ENCODE results near the gene HLA-A. TPM values are rescaled to one million over a fixed set of nuclear protein-coding genes. Genes with fewer than 3 reads are reported as not detected.

Gene HLA-A
- total RNA-seq, 4 donors from 2014 or later, result 530 to 1,047 (median 828) TPM

DNA sequence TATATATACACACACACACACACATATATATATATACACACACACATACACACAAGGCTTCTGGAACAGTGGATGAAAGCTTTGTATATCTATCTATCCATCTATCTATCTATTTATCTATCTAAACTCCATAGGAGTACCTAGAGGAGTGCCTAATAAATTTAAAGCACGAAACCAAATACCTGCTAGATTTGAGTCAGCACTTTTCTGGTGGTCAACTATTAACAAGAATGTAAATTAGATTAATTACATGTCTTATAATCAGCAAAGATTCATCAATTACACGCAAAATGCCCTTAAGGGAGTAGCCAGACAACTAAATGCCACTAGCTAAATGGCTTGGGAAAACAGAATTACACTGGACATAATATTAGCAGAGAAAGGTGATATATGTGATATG, 26.6 kb downstream of the HLA-A start:
- TF ChIP-seq, protein P1, sequence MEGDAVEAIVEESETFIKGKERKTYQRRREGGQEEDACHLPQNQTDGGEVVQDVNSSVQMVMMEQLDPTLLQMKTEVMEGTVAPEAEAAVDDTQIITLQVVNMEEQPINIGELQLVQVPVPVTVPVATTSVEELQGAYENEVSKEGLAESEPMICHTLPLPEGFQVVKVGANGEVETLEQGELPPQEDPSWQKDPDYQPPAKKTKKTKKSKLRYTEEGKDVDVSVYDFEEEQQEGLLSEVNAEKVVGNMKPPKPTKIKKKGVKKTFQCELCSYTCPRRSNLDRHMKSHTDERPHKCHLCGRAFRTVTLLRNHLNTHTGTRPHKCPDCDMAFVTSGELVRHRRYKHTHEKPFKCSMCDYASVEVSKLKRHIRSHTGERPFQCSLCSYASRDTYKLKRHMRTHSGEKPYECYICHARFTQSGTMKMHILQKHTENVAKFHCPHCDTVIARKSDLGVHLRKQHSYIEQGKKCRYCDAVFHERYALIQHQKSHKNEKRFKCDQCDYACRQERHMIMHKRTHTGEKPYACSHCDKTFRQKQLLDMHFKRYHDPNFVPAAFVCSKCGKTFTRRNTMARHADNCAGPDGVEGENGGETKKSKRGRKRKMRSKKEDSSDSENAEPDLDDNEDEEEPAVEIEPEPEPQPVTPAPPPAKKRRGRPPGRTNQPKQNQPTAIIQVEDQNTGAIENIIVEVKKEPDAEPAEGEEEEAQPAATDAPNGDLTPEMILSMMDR (IDR thresholded peaks at IDR 0.05), result no peak
- H3K4me3 ChIP-seq (ENCODE audit: low read depth, poor library complexity, severe bottlenecking), result no peak overlapping the region
- 94 to 96% methylated on average over 2 of the region's 2 CpGs for whole genome bisulfite sequencing, 2 donors
- DNase-seq (ENCODE audit: low spot score in 2 of 2), result no peak
- intact Hi-C loops (cut with DNase I; ENCODE audit: low total_unique reads), result no loop called here

DNA sequence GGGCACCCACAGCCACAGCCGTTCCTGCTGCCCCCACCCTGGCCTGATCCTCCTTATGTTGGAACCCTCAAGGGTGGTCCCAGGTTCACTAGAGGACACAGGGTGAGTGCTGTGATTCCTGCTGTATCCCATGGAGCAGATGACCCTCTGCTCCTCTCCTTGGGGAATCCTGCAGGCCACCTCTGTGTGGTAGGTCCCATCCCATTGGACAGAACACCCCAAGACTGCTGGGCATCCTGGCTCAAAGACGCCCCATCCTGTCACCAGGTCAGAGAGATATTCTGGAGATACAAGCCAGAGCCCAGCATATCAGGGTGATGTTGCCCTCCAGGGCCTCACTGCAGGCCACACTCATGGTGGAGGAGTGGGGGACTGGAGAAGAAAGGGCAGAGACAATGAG, 28.4 kb downstream of the HLA-A start:
- TF ChIP-seq, protein P1 (IDR thresholded peaks at IDR 0.05), result no peak
- no peak for TF ChIP-seq POLR2A (IDR thresholded peaks at IDR 0.05)
- 73 to 94% methylated on average over 2 of the region's 2 CpGs for WGBS, 2 donors
- H3K4me3 ChIP-seq (ENCODE audit: low read depth, poor library complexity, severe bottlenecking), result no peak overlapping the region
- DNase-seq (ENCODE audit: low spot score in 2 of 2), result peak in 1 of 2 donors; percentile 60
- intact Hi-C loops (cut with DNase I; ENCODE audit: low total_unique reads), result no loop called here

DNA sequence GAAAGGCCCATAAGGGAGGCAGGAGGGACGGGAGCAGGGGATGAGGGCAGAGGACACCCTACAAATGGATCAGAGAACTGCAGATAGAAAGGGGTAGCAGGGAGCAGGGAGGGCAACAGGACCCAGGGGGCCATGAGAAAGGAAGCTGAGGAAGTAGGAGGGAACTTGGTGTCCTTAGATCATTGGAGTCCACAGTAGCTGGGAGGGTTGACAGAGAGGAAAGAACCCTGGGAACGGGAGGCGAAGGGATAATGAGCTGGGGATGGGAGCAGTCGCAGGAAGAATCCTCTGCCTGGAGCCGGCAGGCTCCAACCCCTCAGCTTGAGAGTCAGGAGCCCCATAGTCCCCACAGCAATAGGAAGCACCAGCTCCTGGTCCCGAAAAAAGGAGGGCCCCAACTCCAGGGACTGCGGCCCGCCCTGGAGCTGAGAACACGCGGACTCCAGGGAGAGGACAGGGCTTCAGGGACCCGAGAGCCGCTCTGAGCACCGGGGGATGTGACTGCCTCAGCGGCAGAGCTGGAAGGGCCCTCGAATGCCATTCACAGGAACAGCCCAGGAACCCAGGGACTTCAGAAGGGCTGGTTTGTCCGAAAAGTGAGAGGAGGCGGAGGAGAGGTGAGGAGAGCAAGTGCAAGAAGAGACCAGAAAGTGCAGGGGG, 32.7 kb downstream of the HLA-A start:
- no peak overlapping the region for H3K4me3 ChIP-seq (ENCODE audit: low read depth, poor library complexity, severe bottlenecking)
- DNase-seq (ENCODE audit: low spot score in 2 of 2), result no peak
- TF ChIP-seq, protein P1 (IDR thresholded peaks at IDR 0.05), result no peak
- TF ChIP-seq POLR2A (IDR thresholded peaks at IDR 0.05), result no peak
- intact Hi-C loops (cut with DNase I; ENCODE audit: low total_unique reads), result no loop called here
- 37 to 49% methylated on average over 17 of the region's 17 CpGs for WGBS, 2 donors

DNA sequence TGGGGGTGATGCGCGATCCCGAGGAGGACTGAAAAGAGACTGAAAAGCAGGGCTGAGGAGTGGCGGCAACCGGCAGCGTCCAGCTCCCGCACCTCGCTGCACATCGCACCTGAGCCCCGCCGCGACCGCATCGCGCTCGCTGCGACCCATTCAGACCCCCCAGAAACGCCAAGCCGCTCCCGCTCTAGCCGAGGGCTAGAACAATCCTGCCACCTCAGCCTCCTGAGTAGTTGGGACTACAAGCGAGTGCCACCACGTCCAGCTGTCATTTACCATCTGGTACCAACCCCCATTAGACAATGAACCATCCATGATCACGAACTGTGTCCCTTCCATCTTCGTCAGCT, 33.2 kb downstream of the HLA-A start:
- no peak overlapping the region for H3K4me3 ChIP-seq (ENCODE audit: low read depth, poor library complexity, severe bottlenecking)
- no peak for TF ChIP-seq POLR2A (IDR thresholded peaks at IDR 0.05)
- TF ChIP-seq, protein P1 (IDR thresholded peaks at IDR 0.05), result no peak
- intact Hi-C loops (cut with DNase I; ENCODE audit: low total_unique reads), result no loop called here
- DNase-seq (ENCODE audit: low spot score in 2 of 2), result no peak
- 23 to 26% methylated on average over 25 of the region's 25 CpGs for WGBS, 2 donors

DNA sequence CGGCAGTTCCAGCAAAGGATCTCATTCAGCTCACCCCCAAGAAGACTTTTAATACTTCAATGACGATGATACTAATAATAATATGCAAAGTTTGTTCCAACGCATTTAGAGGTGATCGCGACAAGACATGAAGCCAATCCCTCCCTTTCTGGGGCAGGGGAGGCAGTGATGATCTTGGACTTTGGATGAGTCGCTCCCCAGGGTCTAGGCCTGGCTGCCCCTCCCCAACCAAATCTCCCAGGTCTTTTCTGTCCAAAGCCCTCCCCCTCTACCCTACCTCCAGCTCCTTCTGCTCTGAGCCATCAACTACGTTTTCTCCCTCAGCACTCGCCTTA, 33.9 kb downstream of the HLA-A start:
- WGBS, 2 donors, result 12 to 21% methylated on average over 8 of the region's 8 CpGs
- intact Hi-C loops (cut with DNase I; ENCODE audit: low total_unique reads), result no loop called here
- DNase-seq (ENCODE audit: low spot score in 2 of 2), result no peak
- TF ChIP-seq, protein P1 (IDR thresholded peaks at IDR 0.05), result no peak
- TF ChIP-seq POLR2A (IDR thresholded peaks at IDR 0.05), result no peak
- peak overlapping the region; percentile 20 for H3K4me3 ChIP-seq (ENCODE audit: low read depth, poor library complexity, severe bottlenecking)

Data from lower leg skin (tissue), 4 donors.